ENCODE results near the gene CTCF.

DNA sequence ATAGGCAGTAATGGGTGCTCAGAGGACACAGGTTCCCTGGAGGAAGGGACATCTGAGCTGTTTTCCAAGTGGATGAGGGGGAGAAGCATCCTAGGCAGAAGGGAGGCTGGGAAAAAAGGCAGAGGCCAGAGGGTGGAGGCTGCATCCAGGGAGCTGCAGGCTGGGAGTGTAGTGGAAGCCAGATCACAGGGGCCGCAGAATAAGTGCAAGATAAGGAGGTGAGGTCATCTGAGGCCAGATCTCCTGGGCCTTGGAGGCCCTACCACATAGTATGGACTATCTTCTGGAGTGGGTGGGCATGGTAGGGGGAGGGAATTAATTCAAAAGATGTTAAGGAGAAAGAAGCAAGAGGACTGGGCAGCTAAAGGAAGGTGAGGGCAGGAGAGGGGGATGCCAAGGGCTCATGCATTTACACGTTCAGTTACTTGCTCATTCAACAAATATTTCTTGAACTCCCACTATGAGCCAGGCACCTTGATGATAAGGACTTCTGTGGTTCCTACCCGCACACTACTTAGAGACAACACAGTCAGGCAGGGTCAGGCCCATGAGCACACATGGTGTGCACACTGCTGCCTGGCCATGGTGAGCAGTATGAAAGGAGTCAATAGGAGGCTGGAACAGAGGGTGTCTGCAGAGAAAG, 36.1 kb upstream of the CTCF start:
- TF ChIP-seq, protein P1, sequence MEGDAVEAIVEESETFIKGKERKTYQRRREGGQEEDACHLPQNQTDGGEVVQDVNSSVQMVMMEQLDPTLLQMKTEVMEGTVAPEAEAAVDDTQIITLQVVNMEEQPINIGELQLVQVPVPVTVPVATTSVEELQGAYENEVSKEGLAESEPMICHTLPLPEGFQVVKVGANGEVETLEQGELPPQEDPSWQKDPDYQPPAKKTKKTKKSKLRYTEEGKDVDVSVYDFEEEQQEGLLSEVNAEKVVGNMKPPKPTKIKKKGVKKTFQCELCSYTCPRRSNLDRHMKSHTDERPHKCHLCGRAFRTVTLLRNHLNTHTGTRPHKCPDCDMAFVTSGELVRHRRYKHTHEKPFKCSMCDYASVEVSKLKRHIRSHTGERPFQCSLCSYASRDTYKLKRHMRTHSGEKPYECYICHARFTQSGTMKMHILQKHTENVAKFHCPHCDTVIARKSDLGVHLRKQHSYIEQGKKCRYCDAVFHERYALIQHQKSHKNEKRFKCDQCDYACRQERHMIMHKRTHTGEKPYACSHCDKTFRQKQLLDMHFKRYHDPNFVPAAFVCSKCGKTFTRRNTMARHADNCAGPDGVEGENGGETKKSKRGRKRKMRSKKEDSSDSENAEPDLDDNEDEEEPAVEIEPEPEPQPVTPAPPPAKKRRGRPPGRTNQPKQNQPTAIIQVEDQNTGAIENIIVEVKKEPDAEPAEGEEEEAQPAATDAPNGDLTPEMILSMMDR (conservative IDR thresholded peaks at IDR 0.05 in 1 of 2, IDR thresholded peaks at IDR 0.05 in 1 of 2; ENCODE audit: low read depth in 1 of 2, low read length in 2 of 2) = no peak
- no peak for TF ChIP-seq EZH2 (IDR thresholded peaks at IDR 0.05; ENCODE audit: low read length, missing control alignments)
